ENCODE data around the gene HPSE. TPM values are rescaled to one million over a fixed set of nuclear protein-coding genes. Genes with fewer than 3 reads are reported as not detected.
"Not testable (repeated sequence)": the region's sequence is repeated elsewhere in the genome, so short reads cannot be mapped to it uniquely, and the experiment has no call there.

HPSE gene
- total RNA-seq, 2 donors from 2014 or later: 1.4 to 6.1 TPM

DNA sequence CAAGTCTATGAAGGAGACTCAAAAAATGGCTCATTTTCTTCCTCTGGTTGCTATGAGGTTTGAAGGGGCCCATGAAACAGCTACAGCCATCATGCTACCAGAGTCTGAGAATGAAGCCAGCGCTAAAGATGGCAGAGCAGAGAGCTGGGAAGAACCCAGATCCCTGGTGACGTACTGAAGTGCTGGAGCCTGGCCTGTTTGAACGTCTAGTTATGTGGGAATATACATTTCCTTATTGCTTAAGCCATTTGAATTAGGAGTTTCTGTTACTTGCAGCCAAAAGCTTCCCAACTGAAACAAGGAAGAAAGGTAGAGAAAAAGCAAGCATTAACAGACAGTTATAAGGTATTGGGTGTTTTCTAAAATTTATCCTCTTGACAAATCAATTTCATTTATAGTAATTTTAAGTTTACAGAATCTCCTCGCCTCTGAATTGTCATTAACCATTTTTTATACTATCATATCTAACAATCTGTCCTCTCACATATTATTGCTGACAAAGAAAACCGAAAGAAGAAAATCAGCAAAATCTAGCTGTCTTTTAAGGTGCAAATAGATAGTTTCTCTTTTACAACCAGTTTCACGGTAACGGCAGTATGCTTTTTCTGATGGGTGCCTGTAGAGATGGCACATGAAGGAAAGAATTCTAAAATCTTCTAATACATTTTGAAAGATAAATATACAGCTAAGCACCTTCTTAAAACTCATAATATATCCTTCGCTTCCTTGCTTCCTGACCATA, 41.2 kb downstream of the HPSE start:
- H3K4me1 ChIP-seq (ENCODE audit: control insufficient read depth in 1 of 2, low read depth in 2 of 2): no peaks in the 10 kb centered on the region
- DNase-seq (ENCODE audit: low spot score) (no peak), ATAC-seq (ENCODE audit: insufficient number of reproducible peaks, low FRiP score, low read depth) (no peak)
- TF ChIP-seq, protein P1, sequence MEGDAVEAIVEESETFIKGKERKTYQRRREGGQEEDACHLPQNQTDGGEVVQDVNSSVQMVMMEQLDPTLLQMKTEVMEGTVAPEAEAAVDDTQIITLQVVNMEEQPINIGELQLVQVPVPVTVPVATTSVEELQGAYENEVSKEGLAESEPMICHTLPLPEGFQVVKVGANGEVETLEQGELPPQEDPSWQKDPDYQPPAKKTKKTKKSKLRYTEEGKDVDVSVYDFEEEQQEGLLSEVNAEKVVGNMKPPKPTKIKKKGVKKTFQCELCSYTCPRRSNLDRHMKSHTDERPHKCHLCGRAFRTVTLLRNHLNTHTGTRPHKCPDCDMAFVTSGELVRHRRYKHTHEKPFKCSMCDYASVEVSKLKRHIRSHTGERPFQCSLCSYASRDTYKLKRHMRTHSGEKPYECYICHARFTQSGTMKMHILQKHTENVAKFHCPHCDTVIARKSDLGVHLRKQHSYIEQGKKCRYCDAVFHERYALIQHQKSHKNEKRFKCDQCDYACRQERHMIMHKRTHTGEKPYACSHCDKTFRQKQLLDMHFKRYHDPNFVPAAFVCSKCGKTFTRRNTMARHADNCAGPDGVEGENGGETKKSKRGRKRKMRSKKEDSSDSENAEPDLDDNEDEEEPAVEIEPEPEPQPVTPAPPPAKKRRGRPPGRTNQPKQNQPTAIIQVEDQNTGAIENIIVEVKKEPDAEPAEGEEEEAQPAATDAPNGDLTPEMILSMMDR (IDR thresholded peaks at IDR 0.05): no peak
- H3K36me3 ChIP-seq: no peaks in the 10 kb centered on the region
- H3K27me3 ChIP-seq (replicated peaks; ENCODE audit: insufficient read depth): no peaks in the 10 kb centered on the region
- no peak overlapping the region for H3K4me3 ChIP-seq
- no peaks in the 10 kb centered on the region for H3K9me3 ChIP-seq
- no peak overlapping the region for H3K27ac ChIP-seq

- H3K4me1 ChIP-seq (ENCODE audit: control insufficient read depth in 1 of 2, low read depth in 2 of 2); H3K27me3 ChIP-seq (replicated peaks; ENCODE audit: insufficient read depth); H3K27ac ChIP-seq; H3K9me3 ChIP-seq; H3K4me3 ChIP-seq; H3K36me3 ChIP-seq; DNase-seq (ENCODE audit: low spot score); ATAC-seq (ENCODE audit: insufficient number of reproducible peaks, low FRiP score, low read depth): not testable (repeated sequence)
Measured at GRCh38 chr4:83290059-83290774, 44.4 kb downstream of the HPSE start.

DNA sequence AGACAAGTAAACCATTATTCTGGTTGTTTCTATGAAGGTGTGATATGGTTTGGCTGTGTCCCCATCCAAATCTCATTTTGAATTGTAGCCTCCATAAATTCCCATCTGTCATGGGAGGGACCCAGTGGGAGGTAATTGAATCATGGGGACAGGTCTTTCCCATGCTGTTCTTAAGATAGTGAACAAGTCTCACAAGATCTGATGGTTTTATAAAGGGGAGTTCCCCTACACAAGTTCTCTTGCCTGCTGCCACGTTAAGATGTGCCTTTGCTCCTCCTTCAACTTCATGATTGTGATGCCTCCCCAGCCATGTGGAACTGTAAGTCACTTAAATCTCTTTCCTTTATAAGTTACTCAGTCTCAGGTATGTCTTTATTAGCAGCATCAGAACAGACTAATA, 46.3 kb downstream of the HPSE start:
- H3K4me1 ChIP-seq (ENCODE audit: control insufficient read depth in 1 of 2, low read depth in 2 of 2); H3K9me3 ChIP-seq; H3K27ac ChIP-seq; DNase-seq (ENCODE audit: low spot score); H3K36me3 ChIP-seq; H3K4me3 ChIP-seq; ATAC-seq (ENCODE audit: insufficient number of reproducible peaks, low FRiP score, low read depth); H3K27me3 ChIP-seq (replicated peaks; ENCODE audit: insufficient read depth): not testable (repeated sequence)

GRCh38 chr4:83285055-83285407, 49.6 kb downstream of the HPSE start:
- Histone ChIP-seq H3K9me3 (no peaks in the 10 kb centered on the region), H3K4me1 (ENCODE audit: control insufficient read depth in 1 of 2, low read depth in 2 of 2) (peaks cover 5 to 6% of the 10 kb centered on the region in 2 donors), H3K27me3 (replicated peaks; ENCODE audit: insufficient read depth) (no peaks in the 10 kb centered on the region), H3K4me3 (peak overlapping the region; percentile 81), H3K27ac (peak overlapping the region; percentile 88 to 94), H3K36me3 (no peaks in the 10 kb centered on the region)
- no peak for DNase-seq (ENCODE audit: low spot score)
- TF ChIP-seq, protein P1 (IDR thresholded peaks at IDR 0.05): no peak
- ATAC-seq (ENCODE audit: insufficient number of reproducible peaks, low FRiP score, low read depth): peak; percentile 58

GRCh38 chr4:83284193-83285054, 50.2 kb downstream of the HPSE start, which contains the start of gene COQ2:
Gene COQ2 (minus strand): TSS chr4:83284798. CDS start chr4:83284764, 34 bp downstream.
- no peaks in the 10 kb centered on the region for H3K27me3 ChIP-seq (replicated peaks; ENCODE audit: insufficient read depth)
- H3K36me3 ChIP-seq: no peaks in the 10 kb centered on the region
- H3K9me3 ChIP-seq: no peaks in the 10 kb centered on the region
- H3K4me1 ChIP-seq (ENCODE audit: control insufficient read depth in 1 of 2, low read depth in 2 of 2): peaks cover 5 to 6% of the 10 kb centered on the region in 2 donors
- H3K27ac ChIP-seq: peak within 1 kb of the TSS; percentile 88 to 94
- ATAC-seq (ENCODE audit: insufficient number of reproducible peaks, low FRiP score, low read depth) (peak; percentile 98), DNase-seq (ENCODE audit: low spot score) (peak; percentile 77)
- TF ChIP-seq, protein P1 (IDR thresholded peaks at IDR 0.05): peak; percentile 22
- peak within 1 kb of the TSS; percentile 81 for H3K4me3 ChIP-seq

All from thoracic aorta (tissue), 2 donors.